22Rv1 (cell line): ENCODE data around the gene RGS9BP.

Experiments
- H3K27ac ChIP-seq: fragments of 450-650 bp; 2 replicates; pipeline ENCODE4 v1.5.1; 2017
- ZFX ChIP-seq: fragments of 450-650 bp; IDR thresholded peaks from 2 replicates; pipeline ENCODE4 v1.6.1; 2017; ENCODE audit warnings: antibody characterized with exemption, borderline replicate concordance
- TF ChIP-seq, protein P1 (sequence below): fragments of 450-650 bp; IDR thresholded peaks from 2 replicates; pipeline ENCODE4 v1.5.1; 2017; ENCODE audit warnings: mild to moderate bottlenecking

The RGS9BP gene

DNA sequence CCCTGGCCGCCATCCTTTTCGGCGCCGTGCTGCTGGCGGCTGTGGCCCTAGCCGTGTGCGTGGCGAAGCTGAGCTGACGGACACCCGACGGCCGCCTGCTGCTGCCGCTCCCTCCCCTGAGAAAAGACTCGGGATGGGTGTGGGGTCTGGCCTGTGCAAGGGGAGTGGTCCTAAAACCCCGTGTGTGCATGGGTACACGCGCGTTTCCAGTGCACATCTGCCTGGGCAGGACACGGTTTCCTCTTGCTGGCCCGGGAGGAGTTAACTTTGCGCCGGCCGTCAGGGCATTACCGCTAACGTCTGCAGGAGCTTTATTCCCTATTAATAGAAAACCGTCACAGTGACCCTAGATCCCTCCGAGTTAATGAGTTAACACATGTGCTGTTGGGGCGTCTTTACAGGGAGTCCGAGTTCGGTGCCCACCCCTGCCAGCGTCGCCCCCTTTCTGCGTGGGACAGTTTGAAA lies 1.3 kb downstream of the RGS9BP start:
- no peak overlapping the region for H3K27ac ChIP-seq
- no peak for TF ChIP-seq ZFX
- TF ChIP-seq, protein P1, sequence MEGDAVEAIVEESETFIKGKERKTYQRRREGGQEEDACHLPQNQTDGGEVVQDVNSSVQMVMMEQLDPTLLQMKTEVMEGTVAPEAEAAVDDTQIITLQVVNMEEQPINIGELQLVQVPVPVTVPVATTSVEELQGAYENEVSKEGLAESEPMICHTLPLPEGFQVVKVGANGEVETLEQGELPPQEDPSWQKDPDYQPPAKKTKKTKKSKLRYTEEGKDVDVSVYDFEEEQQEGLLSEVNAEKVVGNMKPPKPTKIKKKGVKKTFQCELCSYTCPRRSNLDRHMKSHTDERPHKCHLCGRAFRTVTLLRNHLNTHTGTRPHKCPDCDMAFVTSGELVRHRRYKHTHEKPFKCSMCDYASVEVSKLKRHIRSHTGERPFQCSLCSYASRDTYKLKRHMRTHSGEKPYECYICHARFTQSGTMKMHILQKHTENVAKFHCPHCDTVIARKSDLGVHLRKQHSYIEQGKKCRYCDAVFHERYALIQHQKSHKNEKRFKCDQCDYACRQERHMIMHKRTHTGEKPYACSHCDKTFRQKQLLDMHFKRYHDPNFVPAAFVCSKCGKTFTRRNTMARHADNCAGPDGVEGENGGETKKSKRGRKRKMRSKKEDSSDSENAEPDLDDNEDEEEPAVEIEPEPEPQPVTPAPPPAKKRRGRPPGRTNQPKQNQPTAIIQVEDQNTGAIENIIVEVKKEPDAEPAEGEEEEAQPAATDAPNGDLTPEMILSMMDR: no peak

DNA sequence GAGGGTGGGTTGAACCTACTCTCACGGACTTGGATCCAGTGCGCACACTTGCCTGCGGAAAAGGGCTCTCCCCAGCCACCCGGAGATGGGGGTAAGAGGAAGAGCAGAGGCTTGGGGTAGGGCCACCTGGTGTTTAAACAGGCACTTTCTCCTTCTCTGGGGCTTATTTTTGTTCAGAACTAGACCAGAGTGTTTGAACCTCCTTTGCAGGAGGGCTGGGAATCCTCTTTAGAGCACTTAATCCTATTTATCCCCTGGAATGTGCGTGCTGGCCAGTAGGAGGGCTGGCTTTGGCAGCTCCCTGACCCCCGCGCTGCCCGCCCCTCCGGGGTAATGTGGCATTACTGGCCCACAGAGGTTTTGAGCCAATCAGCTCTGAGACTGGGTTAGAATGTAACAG lies 2.0 kb downstream of the RGS9BP start:
- TF ChIP-seq, protein P1: no peak
- TF ChIP-seq ZFX: no peak
- H3K27ac ChIP-seq: no peak overlapping the region

DNA sequence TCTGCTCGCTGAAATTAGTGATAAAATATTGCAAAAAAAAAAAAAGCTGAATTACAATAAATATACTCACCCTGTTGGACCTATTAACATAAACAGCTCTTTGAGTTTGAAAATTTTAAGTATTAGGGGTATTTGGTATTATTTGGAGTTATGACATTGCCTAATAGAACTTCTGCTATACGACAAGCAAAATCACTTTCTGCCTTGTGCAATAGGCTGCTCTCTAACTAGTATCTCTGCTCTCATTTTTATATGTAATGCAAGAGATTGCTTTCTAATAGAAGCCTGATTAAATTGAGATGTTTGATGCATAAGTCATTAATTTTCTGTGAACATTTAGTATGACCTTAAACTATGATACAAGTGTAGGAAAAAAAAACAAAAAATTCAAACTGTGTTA lies 5.3 kb downstream of the RGS9BP start:
- TF ChIP-seq, protein P1: no peak
- no peak for TF ChIP-seq ZFX
- no peak overlapping the region for H3K27ac ChIP-seq

DNA sequence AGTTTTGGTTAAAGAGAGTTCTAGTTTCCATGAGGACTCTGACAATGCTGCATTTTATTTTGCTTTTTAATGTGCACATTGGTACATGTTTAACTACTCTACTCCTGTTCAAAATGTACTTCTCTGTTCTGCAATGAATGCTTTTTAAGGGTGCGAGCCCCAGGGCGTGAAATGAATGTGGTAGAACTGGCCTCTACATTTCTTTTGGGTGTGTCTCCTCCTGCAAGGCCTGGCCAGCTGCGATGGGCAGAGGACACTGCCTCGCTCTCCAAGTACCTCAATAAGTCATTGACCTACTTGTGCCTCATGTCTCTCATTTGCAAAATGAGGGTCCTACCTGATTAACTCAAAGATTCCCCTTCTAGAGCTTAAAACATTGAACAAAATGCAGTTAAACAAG lies 6.7 kb downstream of the RGS9BP start:
- TF ChIP-seq ZFX: no peak
- TF ChIP-seq, protein P1: no peak

DNA sequence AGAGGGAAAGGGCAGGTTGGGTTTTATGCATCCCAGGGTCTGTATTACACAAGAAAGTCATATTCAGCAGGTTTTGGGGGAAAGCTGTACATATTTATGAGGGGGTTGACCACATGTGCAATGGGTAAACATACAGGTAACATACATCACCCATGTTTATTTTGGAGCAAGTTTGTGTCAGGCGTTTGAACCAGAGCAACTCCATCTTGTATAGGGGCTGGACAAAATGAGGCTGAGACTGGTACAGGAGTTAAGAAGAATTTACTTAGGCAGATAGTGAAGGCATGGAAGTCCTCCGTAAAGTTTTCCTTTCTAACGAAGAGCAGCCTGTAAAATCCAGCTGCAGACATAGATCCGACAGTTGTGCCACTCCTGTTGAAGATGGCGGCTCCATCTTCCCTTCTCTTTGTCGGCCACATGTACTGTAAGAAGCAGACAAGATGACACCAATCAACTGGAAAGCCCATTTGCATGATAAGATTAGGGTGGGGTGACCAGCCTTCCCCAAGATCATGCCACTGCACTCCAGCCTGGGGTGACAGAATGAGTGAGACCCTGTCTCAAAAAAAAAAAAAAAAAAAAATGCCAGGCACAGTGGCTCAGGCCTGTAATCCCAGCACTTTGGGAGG lies 11.3 kb downstream of the RGS9BP start:
- TF ChIP-seq, protein P1: no peak
- no peak overlapping the region for H3K27ac ChIP-seq

More for the DNA sequence above, 6.7 kb downstream of the RGS9BP start:
- H3K27ac ChIP-seq: no peak overlapping the region

DNA sequence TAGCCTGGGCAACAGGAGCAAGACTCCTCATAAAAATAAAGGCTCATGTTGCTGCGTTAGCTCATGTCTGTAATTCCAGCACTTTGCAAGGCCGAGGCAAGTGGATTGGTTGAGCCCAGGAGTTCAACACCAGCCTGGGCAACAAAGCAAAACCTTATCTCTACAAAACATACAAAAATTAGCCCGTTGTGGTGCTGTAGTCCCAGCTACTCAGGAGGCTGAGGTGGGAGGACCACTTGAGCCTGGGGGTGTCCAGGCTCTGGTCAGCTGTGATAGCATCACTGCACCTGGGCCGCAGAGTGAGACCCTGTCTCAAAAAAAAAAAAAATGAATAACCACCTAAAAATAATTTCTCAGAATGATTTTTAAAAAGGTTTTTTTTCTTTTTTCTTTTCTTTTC lies 12.0 kb downstream of the RGS9BP start:
- no peak for TF ChIP-seq ZFX
- TF ChIP-seq, protein P1: no peak
- no peak overlapping the region for H3K27ac ChIP-seq

DNA sequence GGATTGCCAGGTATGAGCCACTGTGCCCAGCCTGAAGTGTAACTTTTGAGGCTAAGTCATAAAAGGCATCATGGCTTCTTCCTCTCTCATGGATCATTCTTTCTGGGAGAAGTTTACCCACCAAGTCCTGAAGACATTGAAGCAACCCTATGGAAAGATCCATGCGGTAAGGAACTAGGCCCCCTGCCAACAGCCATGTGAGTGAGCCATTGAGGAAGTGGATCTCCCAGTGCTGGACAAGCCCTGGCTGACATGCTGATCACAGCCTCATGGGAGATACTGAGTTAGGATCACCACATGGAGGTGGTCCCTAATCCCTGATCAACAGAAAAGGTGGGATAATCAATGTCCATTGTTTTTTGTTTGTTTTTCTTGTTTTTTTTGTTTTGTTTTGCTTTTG lies 12.7 kb downstream of the RGS9BP start:
- H3K27ac ChIP-seq: no peak overlapping the region
- TF ChIP-seq, protein P1: no peak
- no peak for TF ChIP-seq ZFX
